ENCODE data around the gene TAAR6.

Gene TAAR6

GRCh38 chr6:132568611-132569010, 1.5 kb upstream of the TAAR6 start:
- intact Hi-C loops (cut with DNase I; ENCODE audit: low total_unique reads) = no loop called here
- Histone ChIP-seq H3K4me3 (no peak overlapping the region), H3K9me3 (no peaks in the 10 kb centered on the region), H3K36me3 (no peaks in the 10 kb centered on the region), H3K4me1 (no peaks in the 10 kb centered on the region), H3K27ac (no peak overlapping the region), H3K27me3 (peaks cover 0 to 2% of the 10 kb centered on the region in 2 donors)
- TF ChIP-seq CTCF (IDR thresholded peaks at IDR 0.05) = no peak
- DNase-seq = no peak

- Histone ChIP-seq H3K36me3 (no peaks in the 10 kb centered on the region), H3K4me1 (no peaks in the 10 kb centered on the region), H3K9me3 (no peaks in the 10 kb centered on the region), H3K27ac (no peak overlapping the region), H3K4me3 (no peak overlapping the region), H3K27me3 (peaks cover 0 to 2% of the 10 kb centered on the region in 2 donors)
- TF ChIP-seq CTCF (IDR thresholded peaks at IDR 0.05) = no peak
- no peak for DNase-seq
- intact Hi-C loops (cut with DNase I; ENCODE audit: low total_unique reads) = no loop called here
Observed at GRCh38 chr6:132569170-132569569, 952 bp upstream of the TAAR6 start.

GRCh38 chr6:132571774-132572173, 1.7 kb downstream of the TAAR6 start:
- TF ChIP-seq CTCF (IDR thresholded peaks at IDR 0.05) = no peak
- Histone ChIP-seq H3K4me1 (no peaks in the 10 kb centered on the region), H3K27me3 (peaks cover 0 to 2% of the 10 kb centered on the region in 2 donors), H3K36me3 (no peaks in the 10 kb centered on the region), H3K9me3 (no peaks in the 10 kb centered on the region), H3K27ac (no peak overlapping the region), H3K4me3 (no peak overlapping the region)
- no peak for DNase-seq
- intact Hi-C loops (cut with DNase I; ENCODE audit: low total_unique reads) = no loop called here

- Histone ChIP-seq H3K4me3 (no peak overlapping the region), H3K9me3 (no peaks in the 10 kb centered on the region), H3K36me3 (no peaks in the 10 kb centered on the region), H3K27me3 (no peaks in the 10 kb centered on the region), H3K27ac (no peak overlapping the region), H3K4me1 (no peaks in the 10 kb centered on the region)
- TF ChIP-seq CTCF (IDR thresholded peaks at IDR 0.05) = no peak
- no peak for DNase-seq
- intact Hi-C loops (cut with DNase I; ENCODE audit: low total_unique reads) = no loop called here
Observed at GRCh38 chr6:132584698-132585097, 14.6 kb downstream of the TAAR6 start.

- DNase-seq = no peak
- no peaks in the 10 kb centered on the region for H3K9me3 ChIP-seq
- no peak overlapping the region for H3K4me3 ChIP-seq
- no peaks in the 10 kb centered on the region for H3K4me1 ChIP-seq
- intact Hi-C loops (cut with DNase I; ENCODE audit: low total_unique reads) = no loop called here
- H3K27me3 ChIP-seq = no peaks in the 10 kb centered on the region
- no peak for TF ChIP-seq CTCF (IDR thresholded peaks at IDR 0.05)
- H3K27ac ChIP-seq = no peak overlapping the region
- no peaks in the 10 kb centered on the region for H3K36me3 ChIP-seq
Observed at GRCh38 chr6:132587424-132587823, 17.3 kb downstream of the TAAR6 start.

- intact Hi-C loops (cut with DNase I; ENCODE audit: low total_unique reads) = no loop called here
- no peak for DNase-seq
- H3K4me3 ChIP-seq = no peak within 1 kb of the TSS
Observed at GRCh38 chr6:132589454-132589853, 19.3 kb downstream of the TAAR6 start, which contains the start of gene TAAR5. TAAR5 (minus strand) TSS chr6:132589741; CDS start chr6:132589686, 55 bp downstream.

More at GRCh38 chr6:132589454-132589853, 19.3 kb downstream of the TAAR6 start, which contains the start of gene TAAR5:
- no peaks in the 10 kb centered on the region for H3K27me3 ChIP-seq
- no peak for TF ChIP-seq CTCF (IDR thresholded peaks at IDR 0.05)
- no peaks in the 10 kb centered on the region for H3K36me3 ChIP-seq
- H3K9me3 ChIP-seq = no peaks in the 10 kb centered on the region
- H3K27ac ChIP-seq = no peak within 1 kb of the TSS
- no peaks in the 10 kb centered on the region for H3K4me1 ChIP-seq

Measured in tibial artery (tissue), 4 donors.